B cell (primary cell): Measurements from ENCODE around the gene NSMCE3. TPM values are rescaled to one million over a fixed set of nuclear protein-coding genes. Genes with fewer than 3 reads are reported as not detected.

Experiments
- ATAC-seq: fragments of 200-7000 bp; cut with Tn5 transposase; one replicate; pipeline ENCODE4 v1.10.0; 2021; ENCODE audit warnings: low read depth, mild to moderate bottlenecking, moderate number of reproducible peaks, moderate library complexity
- CTCF ChIA-PET: fragments of 350-600 bp; sonication (Branson Sonifier 250); formaldehyde crosslinking; loops from one replicate; lab custom pipeline; 2021; ENCODE audit warnings: antibody characterized with exemption, inconsistent platforms; lab: Charles Lee
- POLR2A ChIA-PET: fragments of 350-600 bp; sonication (Branson Sonifier 250); formaldehyde crosslinking; loops from one replicate; lab custom pipeline; 2021; ENCODE audit warnings: antibody characterized with exemption; lab: Charles Lee
- DNase-seq: peaks from one replicate; pipeline ENCODE4 v3.0.0; 2013
- H2AFZ ChIP-seq: 2 replicates; pipeline ENCODE4 v1.6.1; 2012; ENCODE audit warnings: mild to moderate bottlenecking, low read depth, low read length; ENCODE audit not compliant: insufficient read depth, poor library complexity, severe bottlenecking
- H3K27ac ChIP-seq, 2 donors: 1 replicate in 1 of 2; 2 replicates in 1 of 2; pipeline ENCODE4 v1.5.1; 2012 to 2013; ENCODE audit warnings: low read length in 2 of 2, mild to moderate bottlenecking in 2 of 2, moderate library complexity in 1 of 2
- H3K27me3 ChIP-seq, 4 experiments: fragments of 200-600 bp in 1 of 4; sonication (generic) in 1 of 4; replicated peaks in 1 of 4; 1 replicate in 2 of 4; 2 replicates in 2 of 4; pipeline versions ENCODE4 v1.6.1 to v1.7.0; 2013 to 2016; ENCODE audit warnings: low read length in 3 of 4, mild to moderate bottlenecking in 2 of 4, mixed read lengths in 1 of 4, moderate library complexity in 1 of 4; ENCODE audit not compliant: insufficient read depth in 4 of 4, control insufficient read depth in 3 of 4; ENCODE audit errors: control extremely low read depth in 1 of 4
- H3K36me3 ChIP-seq, 2 experiments: replicated peaks in 1 of 2; 1 replicate in 1 of 2; 2 replicates in 1 of 2; pipeline versions ENCODE4 v1.6.1 to v1.7.1; 2013; ENCODE audit warnings: low read length in 1 of 2; ENCODE audit not compliant: insufficient read depth in 2 of 2, control insufficient read depth in 1 of 2; ENCODE audit errors: control extremely low read depth in 1 of 2, extremely low read depth in 1 of 2
- H3K4me1 ChIP-seq, 2 donors: fragments of 200-600 bp in 1 of 2; sonication (generic) in 1 of 2; 1 replicate in 1 of 2; 2 replicates in 1 of 2; pipeline versions ENCODE4 v1.5.1 to v1.6.1; 2013 to 2017; ENCODE audit warnings: low read length in 2 of 2; ENCODE audit not compliant: control insufficient read depth in 2 of 2, insufficient read depth in 2 of 2
- H3K4me2 ChIP-seq: replicated peaks from 2 replicates; pipeline ENCODE3; 2012; ENCODE audit warnings: mild to moderate bottlenecking, low read depth, low read length; ENCODE audit not compliant: poor library complexity, severe bottlenecking
- H3K4me3 ChIP-seq, 5 experiments: fragments of 200-600 bp in 1 of 5; sonication (generic) in 1 of 5; 1 replicate in 3 of 5; 2 replicates in 2 of 5; pipeline versions ENCODE4 v1.5.1 to v1.7.0; 2011 to 2016; ENCODE audit warnings: low read length in 4 of 5, mild to moderate bottlenecking in 4 of 5, low read depth in 2 of 5, control low read depth in 1 of 5, moderate library complexity in 1 of 5; ENCODE audit not compliant: insufficient read depth in 1 of 5; ENCODE audit errors: control extremely low read depth in 1 of 5, extremely low read depth in 1 of 5
- H3K79me2 ChIP-seq: fragments of 200-600 bp; sonication (generic); one replicate; pipeline ENCODE4 v1.6.0; 2016; ENCODE audit warnings: low read length; ENCODE audit not compliant: control insufficient read depth, insufficient read depth
- H3K9ac ChIP-seq: fragments of 200-600 bp; sonication (generic); 2 replicates; pipeline ENCODE4 v1.6.1; 2017; ENCODE audit warnings: mild to moderate bottlenecking, low read length, moderate library complexity
- H3K9me3 ChIP-seq, 3 donors: one replicate each; pipeline versions ENCODE4 v1.6.1 to v1.7.1; 2013; ENCODE audit warnings: low read length in 2 of 3; ENCODE audit not compliant: control insufficient read depth in 2 of 3, insufficient read depth in 1 of 3; ENCODE audit errors: control extremely low read depth in 1 of 3
- H4K20me1 ChIP-seq: 2 replicates; pipeline ENCODE4 v1.6.0; 2012; ENCODE audit warnings: mild to moderate bottlenecking, low read length; ENCODE audit not compliant: insufficient read depth, control insufficient read depth, poor library complexity, severe bottlenecking
- H3K27ac Mint-ChIP-seq: one replicate; pipeline ENCODE4 v1.8.0; 2021; ENCODE audit warnings: mixed read lengths
- H3K27me3 Mint-ChIP-seq: one replicate; pipeline ENCODE4 v1.8.0; 2021; ENCODE audit warnings: mixed read lengths
- H3K4me1 Mint-ChIP-seq: one replicate; pipeline ENCODE4 v1.8.0; 2021; ENCODE audit warnings: mixed read lengths
- H3K4me3 Mint-ChIP-seq: one replicate; pipeline ENCODE4 v1.8.0; 2021; ENCODE audit warnings: mixed read lengths
- H3K9me3 Mint-ChIP-seq: one replicate; pipeline ENCODE4 v1.8.0; 2022; ENCODE audit warnings: mixed read lengths; ENCODE audit not compliant: insufficient read depth
- EZH2 ChIP-seq: IDR thresholded peaks from 2 replicates; pipeline ENCODE4 v1.6.1; 2012; ENCODE audit warnings: borderline replicate concordance, low read depth, mild to moderate bottlenecking, moderate library complexity, low read length; ENCODE audit not compliant: insufficient read depth, poor library complexity, severe bottlenecking
- WGBS: methylation state at CpG from one replicate; pipeline ENCODE4 v1.1.5; 2013; ENCODE audit warnings: missing lambda C conversion rate; ENCODE audit not compliant: insufficient coverage; 5-methylcytosine and 5-hydroxymethylcytosine counted together
- intact Hi-C: fragments of 100-400 bp; cut with micrococcal nuclease; formaldehyde crosslinking; loops from one replicate; pipeline ENCODE4 v1.10.0; 2022
- polyA plus RNA-seq: library from polyadenylated mRNA; depleted of rRNA; stranded (reverse); fragments of >200 nt; gene quantifications from 2 replicates; pipeline ENCODE4 v1.2.3, GENCODE V29; 2012
- total RNA-seq, 2 donors: library from RNA; stranded (reverse); fragments of 120-200 nt in 1 of 2; gene quantifications; 1 replicate in 1 of 2; 2 replicates in 1 of 2; pipeline versions ENCODE4 v1.2.3 to v1.2.4, GENCODE V29; 2013 to 2022
- TF ChIP-seq, protein P1 (sequence below): fragments of 200-600 bp; IDR thresholded peaks from one replicate; pipeline ENCODE4 v1.8.0; 2022; ENCODE audit warnings: antibody characterized with exemption, mild to moderate bottlenecking

NSMCE3 gene
- total and polyA plus RNA-seq, 2 donors (not counting 1 experiment from before 2014, with no cell fraction given) = 16.8 to 26.9 TPM

DNA sequence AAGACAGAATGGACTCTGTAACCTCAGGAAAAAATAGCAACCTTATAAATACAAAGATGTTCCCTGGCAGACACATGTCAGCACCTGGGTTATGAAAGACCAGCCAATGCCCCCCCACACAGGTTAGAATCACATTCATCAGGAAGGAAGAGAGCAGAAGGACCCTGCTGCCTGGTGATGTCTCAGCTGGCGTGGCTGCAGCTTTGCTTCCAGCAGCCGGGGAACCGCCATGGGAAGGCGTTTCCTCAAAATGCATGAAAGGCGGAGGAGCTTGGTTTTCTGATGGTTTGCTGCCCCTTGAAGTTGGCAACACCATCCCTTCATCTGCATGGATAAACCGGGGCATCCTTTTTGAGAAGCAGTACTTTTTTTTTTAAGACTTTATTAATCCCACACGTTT lies 10.9 kb upstream of the NSMCE3 start:
- H3K4me2 ChIP-seq = no peak overlapping the region
- Mint-ChIP-seq H3K9me3 (no peaks in the 10 kb centered on the region), H3K4me3 (no peak overlapping the region), H3K27me3 (peaks cover 47% of the 10 kb centered on the region), H3K27ac (no peak overlapping the region), H3K4me1 (no peaks in the 10 kb centered on the region)
- no peaks in the 10 kb centered on the region for H3K36me3 ChIP-seq
- no peaks in the 10 kb centered on the region for H3K79me2 ChIP-seq
- ChIA-PET CTCF (no interaction called here), POLR2A (no interaction called here)
- TF ChIP-seq EZH2 = no peak
- TF ChIP-seq, protein P1, sequence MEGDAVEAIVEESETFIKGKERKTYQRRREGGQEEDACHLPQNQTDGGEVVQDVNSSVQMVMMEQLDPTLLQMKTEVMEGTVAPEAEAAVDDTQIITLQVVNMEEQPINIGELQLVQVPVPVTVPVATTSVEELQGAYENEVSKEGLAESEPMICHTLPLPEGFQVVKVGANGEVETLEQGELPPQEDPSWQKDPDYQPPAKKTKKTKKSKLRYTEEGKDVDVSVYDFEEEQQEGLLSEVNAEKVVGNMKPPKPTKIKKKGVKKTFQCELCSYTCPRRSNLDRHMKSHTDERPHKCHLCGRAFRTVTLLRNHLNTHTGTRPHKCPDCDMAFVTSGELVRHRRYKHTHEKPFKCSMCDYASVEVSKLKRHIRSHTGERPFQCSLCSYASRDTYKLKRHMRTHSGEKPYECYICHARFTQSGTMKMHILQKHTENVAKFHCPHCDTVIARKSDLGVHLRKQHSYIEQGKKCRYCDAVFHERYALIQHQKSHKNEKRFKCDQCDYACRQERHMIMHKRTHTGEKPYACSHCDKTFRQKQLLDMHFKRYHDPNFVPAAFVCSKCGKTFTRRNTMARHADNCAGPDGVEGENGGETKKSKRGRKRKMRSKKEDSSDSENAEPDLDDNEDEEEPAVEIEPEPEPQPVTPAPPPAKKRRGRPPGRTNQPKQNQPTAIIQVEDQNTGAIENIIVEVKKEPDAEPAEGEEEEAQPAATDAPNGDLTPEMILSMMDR = no peak
- intact Hi-C loops = no loop called here
- no peaks in the 10 kb centered on the region for H3K4me1 ChIP-seq
- DNase-seq (no peak), ATAC-seq (no peak)
- no peak overlapping the region for H3K27ac ChIP-seq
- H4K20me1 ChIP-seq = no peaks in the 10 kb centered on the region
- peaks cover 0 to 9% (median 4%) of the 10 kb centered on the region in 3 donors for H3K9me3 ChIP-seq
- no peak overlapping the region for H3K4me3 ChIP-seq
- WGBS = 58% methylated on average over 5 of the region's 7 CpGs
- no peak overlapping the region for H2AFZ ChIP-seq
- H3K27me3 ChIP-seq = peaks cover 0 to 18% (median 12%) of the 10 kb centered on the region in 4 experiments
- no peak overlapping the region for H3K9ac ChIP-seq

DNA sequence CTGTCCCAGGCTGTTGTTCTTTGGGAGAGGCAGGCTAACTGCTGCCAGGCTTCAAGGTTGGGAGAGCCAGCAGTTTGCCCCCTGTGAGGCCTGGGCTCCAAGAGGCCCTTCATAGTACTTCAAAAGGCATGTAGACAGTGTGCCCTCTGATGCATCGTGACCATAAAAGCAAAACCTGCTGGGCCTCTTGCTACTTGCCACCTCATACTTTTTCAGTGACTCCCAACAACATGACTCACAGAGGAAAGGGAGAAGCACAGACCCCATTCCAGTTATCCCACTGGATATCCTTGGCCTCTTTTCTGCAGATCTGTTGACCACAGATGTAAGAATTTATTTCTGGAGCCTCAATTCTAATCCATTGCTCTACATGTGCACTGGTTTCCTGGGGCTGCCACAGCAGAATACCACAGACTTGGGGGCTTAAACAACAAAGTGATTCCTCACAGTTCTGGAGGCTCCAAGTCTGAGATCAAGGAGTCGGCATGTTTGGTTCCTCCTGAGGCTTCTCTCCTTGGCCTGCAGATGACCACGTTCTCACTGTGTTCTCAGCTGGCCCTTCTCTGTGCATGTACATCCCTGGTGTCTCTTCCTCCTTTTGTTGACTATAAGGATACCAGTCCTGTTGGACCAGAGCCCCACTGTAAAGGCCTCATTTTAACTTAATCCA lies 8.9 kb upstream of the NSMCE3 start:
- no peak overlapping the region for H3K4me3 Mint-ChIP-seq

More for the DNA sequence above, 8.9 kb upstream of the NSMCE3 start:
- Histone ChIP-seq H2AFZ (no peak overlapping the region), H3K27me3 (peaks cover 0 to 18% (median 9%) of the 10 kb centered on the region in 4 experiments), H4K20me1 (no peaks in the 10 kb centered on the region), H3K79me2 (no peaks in the 10 kb centered on the region), H3K9ac (no peak overlapping the region), H3K27ac (no peak overlapping the region), H3K4me3 (no peak overlapping the region), H3K9me3 (peaks cover 1 to 9% (median 4%) of the 10 kb centered on the region in 3 donors), H3K4me1 (no peaks in the 10 kb centered on the region), H3K4me2 (no peak overlapping the region), H3K36me3 (no peaks in the 10 kb centered on the region)
- H3K4me1 Mint-ChIP-seq = no peaks in the 10 kb centered on the region
- H3K27me3 Mint-ChIP-seq = peaks cover 30% of the 10 kb centered on the region
- ATAC-seq (no peak), DNase-seq (no peak)
- intact Hi-C loops = no loop called here
- ChIA-PET CTCF (no interaction called here), POLR2A (no interaction called here)
- whole genome bisulfite sequencing = 82% methylated on average over 3 of the region's 3 CpGs
- H3K27ac Mint-ChIP-seq = no peak overlapping the region
- no peaks in the 10 kb centered on the region for H3K9me3 Mint-ChIP-seq
- no peak for TF ChIP-seq EZH2
- TF ChIP-seq, protein P1 = no peak
